Posterior cingulate gyrus (tissue), 11 donors: ENCODE results near the gene CCDC116.
"Not testable (repeated sequence)": the region's sequence is repeated elsewhere in the genome, so short reads cannot be mapped to it uniquely, and the experiment has no call there.

ENCODE experiments used
- DNase-seq, 10 donors: peaks; one replicate each; pipeline versions ENCODE4 v3.0.0 to v3.0.0-alpha.2; 2020 to 2021; ENCODE audit warnings: mixed read lengths in 3 of 10
- intact Hi-C: fragments of 100-400 bp; cut with DNase I; formaldehyde crosslinking; loops from one replicate; pipeline ENCODE4 v1.15.1; 2023

Gene CCDC116

GRCh38 chr22:21632237-21632895 is at the start of gene CCDC116:
TSS of gene CCDC116 (plus strand) at chr22:21632760. CDS start at chr22:21633182, 422 bp downstream.
- peak in 2 of 10 donors; percentile 66 to 81 for DNase-seq
- intact Hi-C loops = no loop called here

GRCh38 chr22:21582801-21583740 is 49.5 kb upstream of the CCDC116 start:
- DNase-seq = peak in 3 of 10 donors; percentile 10 to 54 (median 38)
- intact Hi-C loops = loop anchor here (5.0 kb wide), 1 partner anchor 39 kb away; no protein-coding TSS in a partner anchor

- DNase-seq = peak in 1 of 10 donors; percentile 11
- intact Hi-C loops = no loop called here
These were observed 47.2 kb upstream of the CCDC116 start for GRCh38 chr22:21585389-21585788.

GRCh38 chr22:21587803-21588611 is 44.6 kb upstream of the CCDC116 start:
- intact Hi-C loops = no loop called here
- DNase-seq = peak in 8 of 10 donors; percentile 23 to 90 (median 40)

- DNase-seq = peak in 1 of 10 donors; percentile 36
- intact Hi-C loops = no loop called here
These were observed 43.2 kb upstream of the CCDC116 start for GRCh38 chr22:21589396-21589795.

- intact Hi-C loops = no loop called here
- peak; percentile 8 to 94 (median 68) for DNase-seq
These were observed 41.5 kb upstream of the CCDC116 start for GRCh38 chr22:21590809-21591641.

- DNase-seq = peak in 2 of 10 donors; percentile 11 to 74
- intact Hi-C loops = no loop called here
These were observed 40.9 kb upstream of the CCDC116 start for GRCh38 chr22:21591695-21592094.

- intact Hi-C loops = no loop called here
- no peak for DNase-seq
These were observed 40.1 kb upstream of the CCDC116 start for GRCh38 chr22:21592422-21592821.

- intact Hi-C loops = no loop called here
- peak in 6 of 10 donors; percentile 13 to 84 (median 26) for DNase-seq
These were observed 38.9 kb upstream of the CCDC116 start for GRCh38 chr22:21593406-21594232.

GRCh38 chr22:21594865-21595452 is 37.6 kb upstream of the CCDC116 start:
- peak in 1 of 10 donors; percentile 13 for DNase-seq
- intact Hi-C loops = no loop called here

GRCh38 chr22:21596356-21597135 is 36.0 kb upstream of the CCDC116 start:
- DNase-seq, intact Hi-C loops: not testable (repeated sequence)

GRCh38 chr22:21598302-21598701 is 34.3 kb upstream of the CCDC116 start:
- intact Hi-C loops = no loop called here

GRCh38 chr22:21599053-21599893 is 33.3 kb upstream of the CCDC116 start:
- peak in 1 of 10 donors; percentile 11 for DNase-seq
- intact Hi-C loops = no loop called here

More at GRCh38 chr22:21598302-21598701, 34.3 kb upstream of the CCDC116 start:
- no peak for DNase-seq

- no peak for DNase-seq
- intact Hi-C loops = no loop called here
These were observed 30.0 kb upstream of the CCDC116 start for GRCh38 chr22:21602579-21602978.

GRCh38 chr22:21603973-21604372 is 28.6 kb upstream of the CCDC116 start:
- peak in 1 of 10 donors; percentile 14 for DNase-seq
- intact Hi-C loops = no loop called here

GRCh38 chr22:21605887-21606564 is 26.5 kb upstream of the CCDC116 start:
- DNase-seq = peak in 2 of 10 donors; percentile 5 to 53
- intact Hi-C loops = no loop called here
